Measurements from ENCODE around the gene SLC4A4. TPM values are rescaled to one million over a fixed set of nuclear protein-coding genes. Genes with fewer than 3 reads are reported as not detected.

The SLC4A4 gene
- total RNA-seq, 2 donors from 2014 or later, result 0.32 to 0.76 TPM

- no peak overlapping the region for H3K4me3 Mint-ChIP-seq
- H3K9me3 Mint-ChIP-seq, result peaks cover 8% of the 10 kb centered on the region
- no peaks in the 10 kb centered on the region for H3K4me1 Mint-ChIP-seq
- H3K27me3 Mint-ChIP-seq, result peaks cover 15% of the 10 kb centered on the region
- no peaks in the 10 kb centered on the region for H3K36me3 Mint-ChIP-seq (ENCODE audit: low read depth)
- ATAC-seq (replicated peaks), result no peak
- no peak overlapping the region for H3K27ac Mint-ChIP-seq
These were observed 270.8 kb downstream of the SLC4A4 start for GRCh38 chr4:71609651-71610050.

GRCh38 chr4:71614621-71615020 is 275.8 kb downstream of the SLC4A4 start:
- H3K27ac Mint-ChIP-seq, result no peak overlapping the region
- no peaks in the 10 kb centered on the region for H3K4me1 Mint-ChIP-seq
- H3K36me3 Mint-ChIP-seq (ENCODE audit: low read depth), result no peaks in the 10 kb centered on the region
- no peak for ATAC-seq (replicated peaks)
- peaks cover 6% of the 10 kb centered on the region for H3K27me3 Mint-ChIP-seq
- no peak overlapping the region for H3K4me3 Mint-ChIP-seq
- peaks cover 5% of the 10 kb centered on the region for H3K9me3 Mint-ChIP-seq

DNA sequence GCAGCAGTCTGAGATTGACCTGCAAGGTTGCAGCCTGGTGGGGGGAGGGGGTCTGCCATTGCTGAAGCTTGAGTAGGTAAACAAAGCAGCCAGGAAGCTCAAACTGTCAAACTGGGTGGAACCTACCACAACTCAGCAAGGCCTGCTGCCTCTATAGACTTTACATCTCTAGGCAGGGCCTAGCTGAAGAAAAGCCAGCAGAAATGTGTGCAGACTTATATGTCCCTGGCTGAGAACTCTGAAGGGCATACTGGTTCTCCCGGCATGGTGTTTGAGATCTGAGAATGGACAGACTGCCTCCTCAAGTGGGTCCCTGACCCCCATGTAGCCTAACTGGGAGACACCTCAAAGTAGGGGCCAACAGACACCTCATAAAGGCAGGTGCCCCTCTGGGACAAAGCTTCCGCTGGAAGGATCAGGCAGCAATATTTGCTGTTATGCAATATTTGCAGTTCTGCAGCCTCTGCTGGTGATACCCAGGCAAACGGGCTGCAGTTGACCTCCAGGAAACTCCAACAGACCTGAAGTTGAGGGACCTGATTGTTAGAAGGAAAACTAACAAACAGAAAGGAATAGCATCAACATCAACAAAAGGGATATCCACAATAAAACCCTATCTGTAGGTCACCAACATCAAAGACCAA is 277.5 kb downstream of the SLC4A4 start:
- Mint-ChIP-seq H3K27me3 (no peaks in the 10 kb centered on the region), H3K4me3 (no peak overlapping the region), H3K4me1 (no peaks in the 10 kb centered on the region), H3K9me3 (peaks cover 5% of the 10 kb centered on the region), H3K36me3 (ENCODE audit: low read depth) (no peaks in the 10 kb centered on the region), H3K27ac (no peak overlapping the region)
- ATAC-seq (replicated peaks), result no peak
